ENCODE results near the gene IVNS1ABP.

IVNS1ABP gene

GRCh38 chr1:185338719-185339622 lies 21.9 kb upstream of the IVNS1ABP start:
- Histone ChIP-seq H3K4me1 (no peaks in the 10 kb centered on the region), H3K27me3 (no peaks in the 10 kb centered on the region), H3K9me3 (no peaks in the 10 kb centered on the region), H3K36me3 (no peaks in the 10 kb centered on the region), H3K4me3 (ENCODE audit: low read depth, low read length) (no peak overlapping the region)
- DNase-seq, result no peak
- TF ChIP-seq CTCF (IDR thresholded peaks at IDR 0.05; ENCODE audit: low read depth, low read length), result no peak

GRCh38 chr1:185337246-185337645 lies 20.2 kb upstream of the IVNS1ABP start:
- Histone ChIP-seq H3K36me3 (no peaks in the 10 kb centered on the region), H3K27me3 (no peaks in the 10 kb centered on the region), H3K4me3 (ENCODE audit: low read depth, low read length) (no peak overlapping the region), H3K9me3 (no peaks in the 10 kb centered on the region; the same call in 1 of the 2 replicates), H3K4me1 (no peaks in the 10 kb centered on the region)
- no peak for TF ChIP-seq CTCF (IDR thresholded peaks at IDR 0.05; ENCODE audit: low read depth, low read length)
- no peak for DNase-seq

- no peaks in the 10 kb centered on the region for H3K4me1 ChIP-seq
Measured at GRCh38 chr1:185334182-185334581, 17.1 kb upstream of the IVNS1ABP start.

GRCh38 chr1:185328255-185328654 lies 11.2 kb upstream of the IVNS1ABP start:
- no peak for TF ChIP-seq CTCF (IDR thresholded peaks at IDR 0.05; ENCODE audit: low read depth, low read length)
- Histone ChIP-seq H3K36me3 (no peaks in the 10 kb centered on the region), H3K4me1 (no peaks in the 10 kb centered on the region), H3K4me3 (ENCODE audit: low read depth, low read length) (no peak overlapping the region), H3K9me3 (no peaks in the 10 kb centered on the region; the same call in 1 of the 2 replicates), H3K27me3 (peaks cover 9% of the 10 kb centered on the region; the same call in 1 of the 2 replicates)
- no peak for DNase-seq

More at GRCh38 chr1:185334182-185334581, 17.1 kb upstream of the IVNS1ABP start:
- no peaks in the 10 kb centered on the region; the same call in 1 of the 2 replicates for H3K9me3 ChIP-seq
- DNase-seq, result no peak
- peaks cover 9% of the 10 kb centered on the region; the same call in 1 of the 2 replicates for H3K27me3 ChIP-seq
- no peak for TF ChIP-seq CTCF (IDR thresholded peaks at IDR 0.05; ENCODE audit: low read depth, low read length)
- no peaks in the 10 kb centered on the region for H3K36me3 ChIP-seq
- no peak overlapping the region for H3K4me3 ChIP-seq (ENCODE audit: low read depth, low read length)

GRCh38 chr1:185325413-185325812 lies 8.4 kb upstream of the IVNS1ABP start:
- no peaks in the 10 kb centered on the region; the same call in 1 of the 2 replicates for H3K9me3 ChIP-seq
- H3K4me1 ChIP-seq, result no peaks in the 10 kb centered on the region
- H3K27me3 ChIP-seq, result no peaks in the 10 kb centered on the region
- DNase-seq, result no peak
- H3K36me3 ChIP-seq, result no peaks in the 10 kb centered on the region
- no peak for TF ChIP-seq CTCF (IDR thresholded peaks at IDR 0.05; ENCODE audit: low read depth, low read length)
- H3K4me3 ChIP-seq (ENCODE audit: low read depth, low read length), result no peak overlapping the region

GRCh38 chr1:185324118-185324517 lies 7.1 kb upstream of the IVNS1ABP start:
- Histone ChIP-seq H3K27me3 (no peaks in the 10 kb centered on the region), H3K9me3 (no peaks in the 10 kb centered on the region; the same call in 1 of the 2 replicates), H3K4me1 (no peaks in the 10 kb centered on the region), H3K36me3 (no peaks in the 10 kb centered on the region), H3K4me3 (ENCODE audit: low read depth, low read length) (no peak overlapping the region)
- no peak for DNase-seq
- TF ChIP-seq CTCF (IDR thresholded peaks at IDR 0.05; ENCODE audit: low read depth, low read length), result no peak
